ENCODE results near the gene PSMB11.

Gene PSMB11

GRCh38 chr14:23085458-23085857 lies 43.4 kb downstream of the PSMB11 start:
- no peak for DNase-seq (ENCODE audit: low spot score)

- DNase-seq (ENCODE audit: low spot score): no peak
These were observed 44.6 kb downstream of the PSMB11 start for GRCh38 chr14:23086565-23086964.

DNA sequence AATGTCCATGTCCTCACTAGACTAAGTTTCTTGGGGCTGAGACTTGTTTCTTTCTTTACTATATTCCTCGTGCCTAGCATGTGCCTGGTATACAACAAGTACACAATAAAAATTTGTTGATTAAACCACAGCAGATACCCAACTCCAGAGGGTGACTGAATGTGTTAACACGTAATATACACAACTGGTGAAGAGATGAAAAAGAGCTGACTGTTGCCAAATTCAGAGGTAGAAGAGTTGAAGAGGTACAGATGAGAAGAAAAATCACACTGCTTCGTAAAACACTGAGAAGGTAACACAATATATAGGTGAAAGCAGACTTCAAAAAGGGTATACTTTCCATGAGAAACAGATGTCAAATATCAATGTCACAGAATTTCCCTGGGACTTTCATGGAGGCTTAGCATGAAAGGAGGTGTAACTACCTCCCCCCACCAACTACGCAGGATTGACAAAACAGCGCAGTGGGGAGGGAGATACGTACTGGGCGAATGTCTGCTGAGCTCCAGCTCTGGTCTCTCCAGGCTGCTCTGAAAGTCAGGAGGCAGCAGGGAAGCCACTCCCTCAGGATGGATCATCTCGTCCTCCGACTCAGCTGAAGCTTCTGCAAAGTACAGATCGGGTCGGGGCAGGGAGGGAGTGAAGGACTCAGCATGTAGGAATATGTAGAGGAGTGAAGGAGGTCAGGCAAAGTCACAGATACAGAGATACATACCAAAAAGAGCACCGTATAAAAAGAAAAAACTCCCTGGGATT lies 47.7 kb downstream of the PSMB11 start:
- no peak for DNase-seq (ENCODE audit: low spot score)

- DNase-seq (ENCODE audit: low spot score): no peak
These were observed 48.2 kb downstream of the PSMB11 start for GRCh38 chr14:23090254-23090636.

DNA sequence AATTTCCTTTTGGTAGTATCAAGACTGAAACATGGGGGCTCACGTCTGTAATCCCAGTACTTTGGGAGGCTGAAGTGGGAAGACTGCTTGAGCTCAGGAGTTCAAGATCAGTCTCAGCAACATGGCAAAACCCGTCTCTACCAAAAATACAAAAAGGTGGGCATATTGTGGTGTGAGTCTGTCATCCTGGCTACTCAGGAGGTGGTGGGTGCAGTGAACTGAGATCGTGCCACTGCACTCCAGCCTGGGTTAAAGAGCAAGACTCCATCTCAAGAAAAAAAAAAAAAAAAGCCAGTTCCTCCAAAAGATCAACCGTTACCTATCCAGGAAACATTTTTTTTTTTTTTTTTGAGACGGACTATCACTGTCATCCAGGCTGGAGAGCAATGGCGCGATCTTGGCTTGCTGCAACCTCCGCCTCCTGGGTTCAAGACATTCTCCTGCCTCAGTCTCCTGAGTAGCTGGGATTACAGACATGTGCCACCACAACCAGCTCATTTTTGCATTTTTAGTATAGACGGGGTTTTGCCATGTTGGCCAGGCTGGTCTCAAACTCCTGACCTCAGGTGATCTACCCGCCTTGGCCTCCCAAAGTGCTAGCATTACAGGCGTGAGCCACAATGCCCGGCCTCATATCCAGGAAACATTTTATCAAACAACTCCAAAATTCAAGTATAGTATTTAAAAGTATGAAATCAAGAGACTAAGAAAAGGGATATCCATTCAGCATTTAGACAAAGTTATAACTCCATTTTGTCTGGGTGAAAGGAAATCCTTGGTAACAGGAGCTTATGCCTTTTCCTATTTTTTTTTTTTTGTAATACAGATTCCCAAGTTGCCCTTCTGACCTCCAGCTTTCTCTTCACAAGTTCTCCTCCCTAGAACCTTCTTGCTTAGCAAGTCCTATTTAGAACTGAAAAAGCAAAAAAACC lies 49.5 kb downstream of the PSMB11 start:
- no peak for DNase-seq (ENCODE audit: low spot score)

DNA sequence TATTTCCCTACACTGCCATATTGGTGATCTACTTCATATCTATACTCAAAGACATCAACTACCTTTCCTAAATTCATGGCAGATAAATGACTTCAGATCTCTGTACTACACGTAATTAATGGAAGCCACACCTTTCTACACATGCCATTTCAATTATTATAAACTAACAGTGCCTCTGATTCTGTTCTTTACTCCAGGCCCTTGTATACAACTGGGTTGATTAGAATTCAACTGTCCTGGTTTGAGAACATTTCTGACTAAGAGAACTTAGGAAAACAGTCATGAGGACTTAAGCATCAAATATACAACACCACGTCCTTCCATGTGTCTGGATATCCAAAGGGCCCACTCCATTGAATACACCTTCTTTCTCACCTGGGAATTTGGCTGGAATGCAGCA lies 51.1 kb downstream of the PSMB11 start:
- DNase-seq (ENCODE audit: low spot score): no peak

GRCh38 chr14:23093526-23093925 lies 51.5 kb downstream of the PSMB11 start:
- DNase-seq (ENCODE audit: low spot score): no peak

All from putamen (tissue), 1 donor.